Activated CD4-positive, alpha-beta T cell treated with anti-CD3 and anti-CD28 coated beads for 4 hours (primary cell): ENCODE data around the gene SLC19A1.

ENCODE experiments used
- DNase-seq, 2 donors: peaks; one replicate each; pipeline ENCODE4 v3.0.0-alpha.2; 2020

SLC19A1 gene

DNA sequence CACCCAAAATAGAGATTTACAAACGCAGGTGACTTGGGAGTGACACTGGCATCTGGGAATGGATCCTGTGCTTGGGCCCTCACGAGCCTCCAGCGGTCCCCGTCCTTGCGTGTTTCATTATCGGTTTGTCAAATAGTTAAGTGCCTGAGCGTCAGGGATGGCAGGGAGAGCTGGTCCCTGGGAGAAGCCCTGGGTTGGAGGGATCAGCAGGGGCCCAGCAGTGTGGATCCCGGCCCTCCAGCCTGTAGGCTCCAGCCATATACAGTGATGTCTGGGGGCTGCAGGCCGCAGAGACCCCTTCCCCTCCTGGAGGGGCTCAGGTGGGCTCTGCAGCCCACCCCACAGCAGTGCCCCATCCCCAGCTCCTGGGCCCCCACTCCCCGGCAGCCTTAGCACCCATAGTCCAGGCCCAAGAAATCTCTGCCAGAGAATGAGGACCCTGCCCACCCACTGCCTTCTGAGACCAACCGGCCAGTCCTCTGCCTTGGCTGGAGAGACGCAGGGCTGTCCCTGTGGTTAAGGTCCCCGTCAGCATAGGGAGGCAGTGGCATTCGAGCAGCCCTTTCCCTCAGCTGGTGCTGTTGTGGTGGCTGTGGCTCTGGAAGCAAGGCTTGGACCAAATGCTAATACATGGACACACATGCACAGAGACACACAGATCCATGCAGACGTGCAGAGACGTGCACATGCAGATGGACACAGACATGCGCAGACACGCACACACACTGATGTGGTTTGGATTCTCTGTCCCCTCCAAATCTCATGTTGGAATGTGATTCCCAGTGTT lies 2.4 kb upstream of the SLC19A1 start:
- no peak for DNase-seq

- no peak for DNase-seq
These were observed 1.6 kb upstream of the SLC19A1 start for GRCh38 chr21:45543710-45544448.

- no peak for DNase-seq
These were observed 1.1 kb upstream of the SLC19A1 start for GRCh38 chr21:45543371-45543709.

GRCh38 chr21:45542667-45543370 lies 579 bp upstream of the SLC19A1 start:
- no peak for DNase-seq

DNA sequence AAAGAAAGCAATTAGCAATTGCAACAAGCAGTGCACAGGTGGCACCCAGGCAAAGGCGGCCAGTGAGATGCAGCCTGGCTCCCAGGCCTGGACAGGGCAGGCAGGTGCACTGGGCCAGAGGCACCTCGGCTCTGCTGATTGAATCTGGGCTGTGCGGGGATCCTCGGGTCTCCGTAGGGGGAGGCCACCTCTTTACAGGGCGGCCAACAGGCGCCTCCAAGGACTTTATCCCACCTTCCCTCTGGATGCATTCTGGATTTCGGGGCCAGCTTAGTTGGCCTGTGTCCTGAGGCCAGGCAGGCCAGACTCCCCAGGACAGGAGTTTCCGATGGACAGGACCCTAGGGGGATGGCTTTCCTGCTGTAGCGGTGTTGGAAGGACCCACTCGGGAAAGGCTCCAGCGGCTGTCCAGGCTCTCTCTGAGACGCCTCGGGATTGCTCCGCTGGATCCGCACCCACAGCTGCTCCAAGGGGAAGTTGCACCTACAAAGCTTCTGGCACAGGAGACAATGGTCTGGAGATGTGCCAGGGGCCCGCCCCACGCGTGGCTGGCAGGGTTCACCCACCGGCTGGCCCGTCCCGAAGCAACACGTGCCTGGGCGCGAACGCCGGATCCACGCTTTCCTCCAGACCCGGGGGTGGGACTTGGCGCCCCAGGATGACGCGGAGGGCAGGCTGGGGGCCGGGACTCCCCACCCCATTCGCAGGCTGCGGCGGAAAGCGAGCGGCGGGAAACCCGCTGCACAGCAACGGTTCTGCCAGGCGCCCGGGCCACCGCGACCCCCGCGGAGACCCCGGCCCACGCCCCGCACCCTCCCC lies 810 bp downstream of the SLC19A1 start:
- peak; percentile 75 to 81 for DNase-seq

- peak in 1 of 2 donors; percentile 1 for DNase-seq
These were observed 1.7 kb downstream of the SLC19A1 start for GRCh38 chr21:45540601-45540970.

- no peak for DNase-seq
These were observed 2.2 kb downstream of the SLC19A1 start for GRCh38 chr21:45539796-45540600.

DNA sequence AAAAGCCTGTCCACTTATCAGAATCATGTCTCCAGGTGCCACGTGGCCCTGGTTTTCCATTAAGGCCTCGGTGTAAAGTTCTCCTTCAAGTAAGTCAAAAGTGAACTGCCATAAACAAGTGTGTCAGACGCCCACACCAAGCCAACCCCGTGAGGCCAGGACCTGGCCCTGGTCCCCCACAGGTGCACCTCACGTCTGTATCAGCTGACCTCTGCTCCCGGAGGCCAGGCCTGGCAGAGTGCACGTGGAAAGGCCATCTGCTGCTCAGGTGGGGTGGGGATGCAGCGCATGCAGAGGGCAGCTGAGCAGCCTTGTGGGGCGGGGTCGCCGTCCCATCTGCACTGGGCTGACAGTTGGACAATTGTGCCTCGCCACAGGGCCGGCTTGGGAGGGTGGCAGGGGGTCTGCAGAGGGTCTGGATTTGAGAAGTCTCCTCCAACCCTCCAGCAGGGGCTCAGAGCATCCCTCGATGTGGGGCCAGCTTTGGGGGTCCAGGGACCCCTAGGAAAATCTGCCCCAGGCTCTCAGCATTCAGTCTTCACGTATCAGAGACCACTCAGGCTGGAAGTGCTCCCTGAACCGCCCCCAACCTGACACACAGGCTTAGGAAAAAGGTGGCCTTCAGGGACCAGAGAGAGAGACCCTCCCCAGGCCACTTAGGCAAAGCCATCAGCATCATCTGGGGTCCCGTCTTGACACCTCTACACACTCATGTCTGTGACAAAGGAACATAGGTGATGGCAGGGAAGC lies 3.0 kb downstream of the SLC19A1 start:
- no peak for DNase-seq

DNA sequence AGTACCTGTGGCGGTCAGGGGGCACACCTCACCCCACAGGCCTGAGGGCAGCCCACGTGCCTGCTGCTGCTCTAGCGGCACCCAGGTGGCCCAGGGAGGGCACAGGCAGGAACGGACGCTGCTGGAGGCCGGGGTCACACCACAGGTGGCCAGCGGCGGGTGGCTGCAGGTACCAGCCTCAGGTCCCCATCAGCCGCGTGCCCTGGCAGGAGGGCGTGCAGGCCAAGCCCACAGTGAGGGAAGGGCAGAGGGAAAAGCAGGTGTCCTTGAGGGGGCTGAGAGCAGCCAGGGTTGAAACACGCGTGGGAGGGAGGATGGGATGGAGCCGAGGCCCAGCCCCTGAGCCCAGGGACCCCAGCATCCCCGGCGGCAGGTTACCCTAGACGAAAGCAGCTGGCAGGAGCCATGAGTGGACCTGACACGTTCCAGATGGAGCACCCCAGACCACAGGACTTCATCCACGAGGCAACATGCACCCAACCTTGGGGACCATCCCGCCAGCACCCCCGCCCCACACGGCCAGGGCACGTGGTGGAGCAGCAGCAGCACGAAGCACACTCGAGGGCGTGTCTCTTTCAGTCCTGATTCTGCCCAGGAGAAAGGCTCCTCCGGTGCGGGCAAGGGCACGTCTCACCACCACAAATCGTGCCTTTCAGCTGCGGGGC lies 3.7 kb downstream of the SLC19A1 start:
- DNase-seq, result no peak

DNA sequence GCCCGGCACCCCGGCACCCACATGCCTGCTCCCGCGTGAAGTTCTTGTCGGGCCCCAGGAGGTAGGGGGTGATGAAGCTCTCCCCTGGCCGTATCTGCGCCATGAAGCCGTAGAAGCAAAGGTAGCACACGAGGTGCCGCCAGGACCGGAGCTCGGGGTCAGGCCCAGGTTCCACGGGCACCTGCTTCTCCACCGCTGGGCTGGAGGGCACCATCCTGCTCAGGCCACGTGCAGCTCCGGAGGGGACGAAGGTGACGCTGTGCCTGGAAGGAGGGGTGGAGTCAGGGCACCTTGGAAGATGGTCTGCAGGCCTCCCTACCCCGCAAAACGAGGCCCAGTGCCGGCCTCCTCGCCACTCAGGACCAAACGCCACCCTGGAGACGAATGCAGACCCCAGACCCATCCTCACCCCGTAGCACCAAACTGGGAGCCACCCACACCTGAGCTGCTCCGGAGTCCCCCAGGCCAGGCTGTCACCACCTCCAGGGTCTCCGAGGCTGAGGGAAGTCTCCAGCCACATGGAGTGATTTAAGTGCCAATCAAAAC lies 4.4 kb downstream of the SLC19A1 start:
- DNase-seq, result no peak

GRCh38 chr21:45537111-45537745 lies 5.0 kb downstream of the SLC19A1 start:
- DNase-seq, result no peak

DNA sequence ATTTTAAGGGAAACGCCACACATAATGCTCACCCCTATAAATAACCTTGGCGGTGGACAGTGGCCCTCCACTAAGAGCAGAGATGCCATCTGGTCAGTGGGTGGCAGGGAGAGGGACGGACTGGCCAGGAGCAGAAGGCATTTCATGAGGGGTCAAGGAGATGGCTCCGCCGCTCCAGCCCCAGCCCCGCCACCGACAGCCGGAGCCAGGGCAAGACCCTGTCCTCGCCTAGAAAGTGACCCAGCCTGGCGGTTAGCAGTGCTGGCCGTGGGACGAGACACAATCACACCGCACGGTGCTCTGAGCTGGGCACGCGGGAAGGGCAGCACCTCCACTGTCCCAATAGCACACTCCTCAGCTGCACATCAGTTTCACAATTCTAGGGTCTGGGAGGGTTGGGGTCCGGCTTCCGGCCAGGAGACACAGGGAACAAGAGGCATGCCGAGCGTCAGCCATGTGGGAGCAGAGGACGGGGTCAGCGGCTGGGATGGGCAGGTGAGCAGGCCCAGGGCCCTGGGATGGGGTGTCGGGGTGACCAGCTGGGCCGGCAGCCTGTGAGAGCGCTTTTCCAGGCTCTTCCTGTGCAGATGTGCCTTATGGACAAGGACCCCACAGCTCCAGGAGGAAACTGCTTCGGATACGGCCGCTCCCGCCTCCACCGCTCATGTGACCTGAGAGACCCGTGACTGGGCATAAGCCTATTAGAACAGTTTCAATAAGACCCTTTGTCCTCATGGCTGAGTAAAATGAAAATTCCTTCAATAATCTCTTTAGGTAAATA lies 5.7 kb downstream of the SLC19A1 start:
- DNase-seq, result no peak

GRCh38 chr21:45535341-45536081 lies 6.7 kb downstream of the SLC19A1 start:
- DNase-seq, result no peak

- DNase-seq, result no peak
These were observed 7.5 kb downstream of the SLC19A1 start for GRCh38 chr21:45534636-45535331.

DNA sequence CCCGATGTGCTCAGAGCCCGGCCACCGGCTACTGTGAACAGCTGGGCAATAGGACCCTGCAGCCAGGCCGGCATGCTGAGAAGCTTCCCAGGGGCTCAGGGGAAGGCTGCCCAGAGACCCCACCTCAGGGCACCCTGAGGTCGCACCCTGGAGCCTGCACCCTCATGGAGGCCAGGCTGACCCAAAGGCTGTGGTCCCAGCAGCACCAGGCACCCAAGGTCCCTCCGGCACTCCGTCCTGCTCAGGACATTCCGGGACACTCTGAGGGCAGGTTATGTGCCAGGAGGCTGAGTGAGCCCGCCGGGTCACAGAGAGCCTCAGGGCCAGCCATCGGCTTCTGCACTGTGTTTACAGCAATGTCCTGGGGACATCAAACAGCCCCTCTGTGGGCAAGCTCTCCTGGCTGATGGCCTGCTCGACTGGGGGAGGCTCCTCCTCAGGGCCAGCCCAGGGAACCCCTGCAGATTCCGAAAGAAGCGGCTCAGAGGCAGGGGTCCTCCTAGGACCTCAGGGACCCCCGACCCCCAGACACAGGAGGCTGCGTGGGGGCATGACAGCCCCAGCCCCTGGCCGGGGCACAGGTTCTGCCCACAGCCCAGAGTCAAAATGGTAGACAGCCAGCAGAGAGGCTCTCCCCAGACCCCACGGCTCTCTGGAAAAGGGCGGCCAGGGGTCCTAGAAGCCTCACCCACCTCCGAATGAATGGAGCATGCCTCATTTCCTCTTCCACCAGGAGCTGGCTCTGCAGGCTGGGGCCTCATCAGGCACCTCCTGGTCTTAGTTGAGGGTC lies 8.2 kb downstream of the SLC19A1 start:
- no peak for DNase-seq

DNA sequence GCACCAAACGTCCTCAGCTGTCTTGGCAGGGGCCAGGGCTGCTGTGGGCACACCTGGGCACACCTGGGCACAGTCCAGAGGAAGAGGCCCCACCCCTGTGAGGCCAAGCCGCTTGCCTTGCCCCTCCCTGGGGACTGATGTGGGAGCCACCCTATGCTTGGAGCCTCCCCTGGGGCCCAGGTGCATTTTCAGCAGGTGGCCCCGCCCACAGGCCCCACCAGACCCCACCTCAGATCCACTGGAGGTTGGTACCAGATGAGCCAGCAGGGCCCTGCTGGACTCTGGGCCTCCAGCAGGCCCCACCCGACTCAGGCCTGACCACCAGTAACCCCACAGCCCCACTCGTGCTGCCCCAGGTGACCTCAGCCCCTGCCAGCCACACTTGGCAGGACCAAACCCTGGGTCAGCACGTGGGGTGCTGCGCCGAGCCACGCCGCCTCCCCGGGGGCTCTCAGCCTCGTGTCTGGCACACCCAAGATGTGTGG lies 8.8 kb downstream of the SLC19A1 start:
- no peak for DNase-seq
